Esophagus muscularis mucosa (tissue), 3 donors: ENCODE results near the gene MYOM3.

Source experiments
- CTCF ChIP-seq, 3 experiments: fragments of 200-600 bp in 2 of 3; fragments of 450-650 bp in 1 of 3; sonication (generic) in 2 of 3; IDR thresholded peaks; one replicate each; pipeline ENCODE4 v1.5.1; 2017 to 2019; ENCODE audit warnings: antibody characterized with exemption in 3 of 3, mild to moderate bottlenecking in 2 of 3, moderate library complexity in 1 of 3
- POLR2A ChIP-seq: fragments of 450-650 bp; IDR thresholded peaks from one replicate; pipeline ENCODE4 v1.6.1; 2017; ENCODE audit warnings: antibody characterized with exemption, moderate library complexity, mild to moderate bottlenecking, low read depth

- TF ChIP-seq CTCF (IDR thresholded peaks at IDR 0.05), result no peak
- TF ChIP-seq POLR2A, result no peak
Observed at GRCh38 chr1:24058671-24059455, 53.1 kb downstream of the MYOM3 start.
